DND-41 (cell line): ENCODE results near the gene CSN2.

Experiments used
- EZH2 ChIP-seq: IDR thresholded peaks from 3 replicates; pipeline ENCODE4 v1.6.1; 2012; ENCODE audit warnings: borderline replicate concordance, low read depth, mild to moderate bottlenecking, moderate library complexity, low read length, inconsistent platforms; ENCODE audit not compliant: severe bottlenecking
- TF ChIP-seq, protein P1 (sequence below): IDR thresholded peaks from 2 replicates; pipeline ENCODE4 v1.5.1; 2012; ENCODE audit warnings: borderline replicate concordance, low read length, moderate library complexity, mild to moderate bottlenecking; ENCODE audit not compliant: poor library complexity, severe bottlenecking; ENCODE audit errors: extremely low read depth

DNA sequence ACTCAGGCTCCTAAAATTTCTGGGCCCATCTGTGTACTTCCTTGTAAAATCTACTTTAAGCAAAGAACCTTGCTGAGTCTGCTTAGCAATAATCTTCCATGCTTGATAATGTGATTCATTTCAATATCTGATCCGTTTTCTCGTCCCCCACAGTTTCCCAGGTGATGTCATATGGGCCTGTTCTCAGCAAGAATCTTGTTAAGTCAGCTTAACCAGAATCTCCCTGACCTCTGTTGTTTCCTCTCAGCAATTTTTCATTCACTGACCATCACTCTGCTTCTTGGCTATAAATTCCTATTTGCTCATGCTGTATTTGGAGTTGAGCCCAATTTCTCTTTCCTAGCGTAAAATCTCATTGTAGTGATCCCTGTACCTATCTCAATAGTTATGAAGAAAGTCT lies 13.9 kb downstream of the CSN2 start:
- TF ChIP-seq, protein P1, sequence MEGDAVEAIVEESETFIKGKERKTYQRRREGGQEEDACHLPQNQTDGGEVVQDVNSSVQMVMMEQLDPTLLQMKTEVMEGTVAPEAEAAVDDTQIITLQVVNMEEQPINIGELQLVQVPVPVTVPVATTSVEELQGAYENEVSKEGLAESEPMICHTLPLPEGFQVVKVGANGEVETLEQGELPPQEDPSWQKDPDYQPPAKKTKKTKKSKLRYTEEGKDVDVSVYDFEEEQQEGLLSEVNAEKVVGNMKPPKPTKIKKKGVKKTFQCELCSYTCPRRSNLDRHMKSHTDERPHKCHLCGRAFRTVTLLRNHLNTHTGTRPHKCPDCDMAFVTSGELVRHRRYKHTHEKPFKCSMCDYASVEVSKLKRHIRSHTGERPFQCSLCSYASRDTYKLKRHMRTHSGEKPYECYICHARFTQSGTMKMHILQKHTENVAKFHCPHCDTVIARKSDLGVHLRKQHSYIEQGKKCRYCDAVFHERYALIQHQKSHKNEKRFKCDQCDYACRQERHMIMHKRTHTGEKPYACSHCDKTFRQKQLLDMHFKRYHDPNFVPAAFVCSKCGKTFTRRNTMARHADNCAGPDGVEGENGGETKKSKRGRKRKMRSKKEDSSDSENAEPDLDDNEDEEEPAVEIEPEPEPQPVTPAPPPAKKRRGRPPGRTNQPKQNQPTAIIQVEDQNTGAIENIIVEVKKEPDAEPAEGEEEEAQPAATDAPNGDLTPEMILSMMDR: no peak
- TF ChIP-seq EZH2: no peak
